Pancreas (tissue), 10 donors: ENCODE results near the gene DUOXA2. TPM values are rescaled to one million over a fixed set of nuclear protein-coding genes. Genes with fewer than 3 reads are reported as not detected.
"Not testable (repeated sequence)": the region's sequence is repeated elsewhere in the genome, so short reads cannot be mapped to it uniquely, and the experiment has no call there.

Experiments used
- ATAC-seq, 4 donors: fragments of 200-7000 bp; cut with Tn5 transposase; one replicate each; pipeline versions ENCODE4 v1.8.0 to v1.9.1; 2020; ENCODE audit warnings: mild to moderate bottlenecking in 4 of 4, moderate library complexity in 4 of 4
- DNase-seq, 6 donors: peaks; one replicate each; pipeline ENCODE4 v3.0.0-alpha.2; 2020
- FAIRE-seq: peaks from 2 replicates; lab custom pipeline; 2012; peaks lifted over from hg19 to GRCh38; lab: Jason Lieb, UNC
- H3K27ac ChIP-seq, 4 donors: fragments of 200-600 bp; sonication (generic); 1 replicate in 3 of 4; 2 replicates in 1 of 4; pipeline versions ENCODE4 v1.5.0 to v1.8.0; 2020
- H3K27me3 ChIP-seq, 4 donors: fragments of 200-600 bp; one replicate each; pipeline ENCODE4 v1.8.0; 2021
- H3K36me3 ChIP-seq, 3 donors: fragments of 200-600 bp; sonication (generic) in 1 of 3; one replicate each; pipeline versions ENCODE4 v1.5.0 to v1.8.0; 2020 to 2021
- H3K4me1 ChIP-seq, 3 donors: fragments of 200-600 bp; one replicate each; pipeline ENCODE4 v1.8.0; 2021
- H3K4me3 ChIP-seq, 4 donors: fragments of 200-600 bp; sonication (generic) in 2 of 4; one replicate each; pipeline versions ENCODE4 v1.5.0 to v1.8.0; 2020 to 2021
- H3K9me3 ChIP-seq, 4 donors: fragments of 200-600 bp; one replicate each; pipeline ENCODE4 v1.8.0; 2021
- WGBS, 2 donors: extraction: QIAGEN DNeasy Blood & Tissue Kit; methylation state at CpG; one replicate each; pipeline ENCODE4 v1.1.7; 2013; 5-methylcytosine and 5-hydroxymethylcytosine counted together
- intact Hi-C, 3 donors: fragments of 100-400 bp; cut with DNase I; formaldehyde crosslinking; loops; one replicate each; pipeline versions ENCODE4 v1.11.1 to v1.14.2; 2022
- polyA plus RNA-seq, 2 donors: library from polyadenylated mRNA; stranded (reverse); fragments of 200-250 nt; gene quantifications; one replicate each; pipeline ENCODE4 v1.2.3, GENCODE V29; 2013
- total RNA-seq, 6 donors: library from RNA; stranded (reverse); fragmentation: NEBNext Ultra II Directional in 4 of 6; extraction: Animal tissue kit (Norgen Biotek cat#: 25700) in 4 of 6; gene quantifications; one replicate each; pipeline versions ENCODE4 v1.2.1 to v1.2.4, GENCODE V29; 2021 to 2023
- TF ChIP-seq, protein P1 (sequence below), 4 donors: fragments of 200-600 bp; sonication (generic) in 3 of 4; IDR thresholded peaks; one replicate each; pipeline versions ENCODE4 v1.5.0 to v1.8.0; 2021; ENCODE audit warnings: antibody characterized with exemption in 4 of 4
- donor health status: healthy with polysubstance abuse.
- donor health status: DM: no; HTN: no; CAD: no; lungs with moderate emphysema.
- donor health status: DM: no; HTN: no; CAD: no.
- donor health status: control.
- donor health status: control.
- donor health status: Bipolar disorder and iron deficiency.
- donor health status: DM: yes; HTN: yes; CAD: no.
- donor health status: DM: no; HTN: no; CAD: no.
- donor health status: DM: no; HTN: no; CAD: no.
- donor health status: DM: yes; HTN: yes; CAD: no.

The DUOXA2 gene
- total and polyA plus RNA-seq, 8 donors = 0.16 to 17.0 (median 0.43) TPM; not detected in 3

DNA sequence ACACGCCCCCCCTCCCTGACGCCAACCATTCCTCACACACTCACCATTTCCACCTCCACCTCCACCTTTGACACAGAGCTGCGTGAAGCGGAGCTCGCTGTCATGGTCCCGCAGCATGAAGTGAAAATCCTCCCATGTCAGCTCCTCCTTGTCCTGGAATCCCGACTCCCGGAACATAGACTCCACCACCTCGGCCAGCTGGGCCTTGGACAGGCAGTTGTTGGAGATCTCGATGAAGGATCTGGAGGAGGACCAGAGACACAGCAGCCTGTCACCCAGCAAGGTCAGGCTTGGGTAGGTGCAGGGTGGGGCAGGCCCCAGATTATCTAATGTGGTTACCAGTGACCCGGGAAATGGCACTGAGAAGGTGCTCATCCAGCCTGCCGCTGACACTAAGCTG, 12.4 kb upstream of the DUOXA2 start:
- DNase-seq = no peak
- TF ChIP-seq, protein P1, sequence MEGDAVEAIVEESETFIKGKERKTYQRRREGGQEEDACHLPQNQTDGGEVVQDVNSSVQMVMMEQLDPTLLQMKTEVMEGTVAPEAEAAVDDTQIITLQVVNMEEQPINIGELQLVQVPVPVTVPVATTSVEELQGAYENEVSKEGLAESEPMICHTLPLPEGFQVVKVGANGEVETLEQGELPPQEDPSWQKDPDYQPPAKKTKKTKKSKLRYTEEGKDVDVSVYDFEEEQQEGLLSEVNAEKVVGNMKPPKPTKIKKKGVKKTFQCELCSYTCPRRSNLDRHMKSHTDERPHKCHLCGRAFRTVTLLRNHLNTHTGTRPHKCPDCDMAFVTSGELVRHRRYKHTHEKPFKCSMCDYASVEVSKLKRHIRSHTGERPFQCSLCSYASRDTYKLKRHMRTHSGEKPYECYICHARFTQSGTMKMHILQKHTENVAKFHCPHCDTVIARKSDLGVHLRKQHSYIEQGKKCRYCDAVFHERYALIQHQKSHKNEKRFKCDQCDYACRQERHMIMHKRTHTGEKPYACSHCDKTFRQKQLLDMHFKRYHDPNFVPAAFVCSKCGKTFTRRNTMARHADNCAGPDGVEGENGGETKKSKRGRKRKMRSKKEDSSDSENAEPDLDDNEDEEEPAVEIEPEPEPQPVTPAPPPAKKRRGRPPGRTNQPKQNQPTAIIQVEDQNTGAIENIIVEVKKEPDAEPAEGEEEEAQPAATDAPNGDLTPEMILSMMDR (IDR thresholded peaks at IDR 0.05) = no peak
- intact Hi-C loops = no loop called here
- H3K4me3 ChIP-seq = no peak overlapping the region
- H3K36me3 ChIP-seq = no peaks in the 10 kb centered on the region
- H3K4me1 ChIP-seq = no peaks in the 10 kb centered on the region
- no peaks in the 10 kb centered on the region for H3K9me3 ChIP-seq
- no peaks in the 10 kb centered on the region for H3K27me3 ChIP-seq
- no peak for ATAC-seq
- H3K27ac ChIP-seq = no peak overlapping the region
- 89 to 92% methylated on average over 12 of the region's 12 CpGs for WGBS, 2 donors
- no peak for FAIRE-seq

DNA sequence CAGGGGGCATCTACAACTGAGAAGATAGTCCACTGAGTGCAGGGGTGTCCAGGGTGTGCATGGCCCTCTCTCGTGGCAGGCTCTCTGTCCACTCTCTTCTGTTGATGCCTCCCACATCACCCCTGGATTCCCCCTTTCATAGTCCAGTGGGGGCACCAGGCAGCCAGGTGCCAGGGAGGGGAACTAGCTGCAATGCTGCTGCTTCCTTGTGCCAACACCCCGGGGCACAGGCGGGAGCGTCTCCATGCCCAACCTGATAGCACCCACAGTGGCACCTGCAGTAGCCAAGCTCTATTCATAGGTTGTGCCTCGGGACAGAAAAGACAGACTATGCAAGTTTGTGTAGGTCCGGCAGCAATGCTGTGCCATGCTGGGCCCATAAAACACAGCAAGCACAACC, 11.9 kb upstream of the DUOXA2 start:
- DNase-seq = no peak
- Histone ChIP-seq H3K36me3 (no peaks in the 10 kb centered on the region), H3K9me3 (no peaks in the 10 kb centered on the region), H3K27me3 (no peaks in the 10 kb centered on the region), H3K4me3 (no peak overlapping the region), H3K27ac (no peak overlapping the region), H3K4me1 (no peaks in the 10 kb centered on the region)
- no peak for FAIRE-seq
- ATAC-seq = no peak
- intact Hi-C loops = no loop called here
- 89 to 93% methylated on average over 6 of the region's 6 CpGs for WGBS, 2 donors
- TF ChIP-seq, protein P1 (IDR thresholded peaks at IDR 0.05) = no peak

- FAIRE-seq, intact Hi-C loops, DNase-seq: not testable (repeated sequence)
These were observed 10.0 kb upstream of the DUOXA2 start for GRCh38 chr15:45104170-45104569.

DNA sequence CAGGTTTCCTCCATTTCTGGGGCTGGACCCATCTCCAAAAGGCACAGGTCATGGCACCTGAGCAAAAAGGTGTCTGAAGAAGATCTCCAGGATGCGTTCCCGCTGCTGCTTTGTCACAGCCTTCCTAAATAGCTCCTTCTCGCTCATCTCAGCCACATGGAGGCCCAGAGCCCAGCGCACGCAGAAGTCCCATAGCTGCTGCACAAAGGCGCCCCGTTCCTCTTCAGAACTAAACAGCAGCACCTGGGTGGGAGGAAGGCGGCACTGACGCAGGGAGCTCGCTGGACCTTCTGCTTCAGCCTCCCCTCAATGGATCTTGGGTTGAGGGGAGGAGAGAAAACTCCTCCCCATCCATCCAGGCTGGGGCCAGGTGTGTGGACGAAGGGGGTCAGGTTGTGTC, 8.5 kb upstream of the DUOXA2 start:
- intact Hi-C loops = no loop called here
- TF ChIP-seq, protein P1 (IDR thresholded peaks at IDR 0.05) = no peak
- Histone ChIP-seq H3K27ac (no peak overlapping the region), H3K4me1 (no peaks in the 10 kb centered on the region), H3K4me3 (no peak overlapping the region), H3K27me3 (no peaks in the 10 kb centered on the region), H3K36me3 (no peaks in the 10 kb centered on the region), H3K9me3 (no peaks in the 10 kb centered on the region)
- ATAC-seq (no peak), DNase-seq (no peak), FAIRE-seq (no peak)
- WGBS, 2 donors = 89 to 93% methylated on average over 11 of the region's 11 CpGs

More at GRCh38 chr15:45104170-45104569, 10.0 kb upstream of the DUOXA2 start:
- not testable (repeated sequence) for H3K27me3 ChIP-seq, H3K36me3 ChIP-seq, H3K4me1 ChIP-seq, H3K4me3 ChIP-seq, H3K9me3 ChIP-seq, ATAC-seq, H3K27ac ChIP-seq
- WGBS, 2 donors = 80 to 84% methylated on average over 9 of the region's 9 CpGs

GRCh38 chr15:45106002-45106790, 7.9 kb upstream of the DUOXA2 start:
- TF ChIP-seq, protein P1 (IDR thresholded peaks at IDR 0.05) = no peak
- ATAC-seq (no peak), DNase-seq (no peak), FAIRE-seq (no peak)
- 68 to 78% methylated on average over 15 of the region's 15 CpGs for WGBS, 2 donors
- Histone ChIP-seq H3K36me3 (no peaks in the 10 kb centered on the region), H3K4me1 (no peaks in the 10 kb centered on the region), H3K27me3 (no peaks in the 10 kb centered on the region), H3K4me3 (no peak overlapping the region), H3K27ac (no peak overlapping the region), H3K9me3 (no peaks in the 10 kb centered on the region)
- intact Hi-C loops = no loop called here
